Measurements from ENCODE around the gene FBXO42. TPM values are rescaled to one million over a fixed set of nuclear protein-coding genes. Genes with fewer than 3 reads are reported as not detected.
A peak's percentile ranks its signal among the peaks of the same experiment; 100 is the strongest.

Gene FBXO42
- total and polyA plus RNA-seq, 9 of the 15 experiments (the other 6 are each of a cell fraction or from before 2014, with no cell fraction given) = 7.2 to 24.8 (median 17.4) TPM

- no peak for TF ChIP-seq DEAF1 (CRISPR knock-in tag; IDR thresholded peaks at IDR 0.05)
- TF ChIP-seq SAP30 (IDR thresholded peaks at IDR 0.05; ENCODE audit: borderline replicate concordance, insufficient read depth, low read depth, low read length, poor library complexity, severe bottlenecking) = peak; percentile 23
- no peak for TF ChIP-seq POLR3A (IDR thresholded peaks at IDR 0.05; ENCODE audit: borderline replicate concordance, extremely low read depth, insufficient read depth, insufficient read length)
- peak; percentile 61; the same call in 1 of the 2 replicates for TF ChIP-seq NBN (IDR thresholded peaks at IDR 0.05; ENCODE audit: low read depth)
- no peak for TF ChIP-seq PPARD (CRISPR knock-in tag; IDR thresholded peaks at IDR 0.05)
- no peak for TF ChIP-seq ZNF699 (CRISPR knock-in tag; IDR thresholded peaks at IDR 0.05; ENCODE audit: insufficient replicate concordance)
- TF ChIP-seq PHF20 (IDR thresholded peaks at IDR 0.05; ENCODE audit: partially characterized antibody) = peak; percentile 88
- no peak for TF ChIP-seq ZNF146 (CRISPR knock-in tag; IDR thresholded peaks at IDR 0.05; ENCODE audit: unreplicated experiment)
- no peak for TF ChIP-seq ARID2 (IDR thresholded peaks at IDR 0.05)
- TF ChIP-seq MCM2 (IDR thresholded peaks at IDR 0.05; ENCODE audit: low read depth) = no peak
- TF ChIP-seq TBP (optimal IDR thresholded peaks at IDR 0.05; ENCODE audit: low read depth, low read length) = peak; percentile 40
- no peak; the same call in 1 of the 2 replicates for TF ChIP-seq E2F4 (CRISPR knock-in tag; IDR thresholded peaks at IDR 0.05; ENCODE audit: low read depth)
- no peak for TF ChIP-seq ZNF586 (CRISPR knock-in tag; conservative IDR thresholded peaks at IDR 0.05)
- no peak for TF ChIP-seq ZNF512 (tag; IDR thresholded peaks at IDR 0.05)
- TF ChIP-seq ZNF436 (CRISPR knock-in tag; IDR thresholded peaks at IDR 0.05) = no peak
- no peak for TF ChIP-seq SNIP1 (IDR thresholded peaks at IDR 0.05; ENCODE audit: low read depth)
- no peak for TF ChIP-seq GTF2B (IDR thresholded peaks at IDR 0.05; ENCODE audit: extremely low read depth, insufficient read length)
- TF ChIP-seq PURB (CRISPR knock-in tag; IDR thresholded peaks at IDR 0.05; ENCODE audit: low read depth) = no peak
- no peak for TF ChIP-seq SMARCB1 (IDR thresholded peaks at IDR 0.05; ENCODE audit: insufficient read length, low read depth)
- 0 out of 2 replicates have a peak, but pooled peaks have one; percentile 40 for TF ChIP-seq ZNF740 (CRISPR knock-in tag; IDR thresholded peaks at IDR 0.05)
- TF ChIP-seq ZNF740 (tag; IDR thresholded peaks at IDR 0.05) = peak in 1 of 2 experiments; percentile 42; a peak in 1 of 4 replicates
These were observed 15.1 kb upstream of the FBXO42 start (continued) for GRCh38 chr1:16367258-16367967.

All from K562 (cell line).